Cardiac fibroblast (primary cell): ENCODE measurements around the gene GLI2.

Experiments used
- DNase-seq, 2 donors: peaks; one replicate each; pipeline versions ENCODE4 v3.0.0 to v3.0.0-alpha.2; 2010; ENCODE audit warnings: low read depth in 2 of 2
- H3K4me3 ChIP-seq, 2 donors: replicated peaks in 1 of 2; 1 replicate in 1 of 2; 2 replicates in 1 of 2; pipeline ENCODE4 v1.5.1; 2011; ENCODE audit warnings: low read depth in 2 of 2, low read length in 2 of 2, mild to moderate bottlenecking in 2 of 2, moderate library complexity in 1 of 2
- TF ChIP-seq, protein P1 (sequence below): IDR thresholded peaks from one replicate; pipeline ENCODE4 v1.5.1; 2011; ENCODE audit warnings: low read depth, mild to moderate bottlenecking, low read length, inconsistent platforms

Gene GLI2

DNA sequence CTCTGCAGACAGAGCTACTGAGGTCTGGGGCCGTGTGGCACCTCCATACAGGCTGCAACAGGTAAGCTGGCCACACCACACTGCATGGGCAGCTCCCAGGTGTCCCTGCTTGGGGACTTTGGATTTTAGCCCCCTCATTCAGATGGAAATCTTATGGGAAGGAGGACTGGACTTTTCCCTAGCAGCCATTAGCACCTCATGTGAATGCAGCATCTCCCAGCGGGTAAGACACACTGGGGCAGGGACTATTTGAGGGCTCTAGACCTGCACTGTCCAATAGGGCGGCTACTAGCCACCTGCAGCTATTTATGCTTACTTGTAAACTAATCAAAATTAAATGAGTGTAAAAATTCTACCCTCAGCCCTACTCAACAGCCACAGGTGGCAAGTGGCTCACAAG, 34.2 kb upstream of the GLI2 start:
- DNase-seq, result no peak
- TF ChIP-seq, protein P1, sequence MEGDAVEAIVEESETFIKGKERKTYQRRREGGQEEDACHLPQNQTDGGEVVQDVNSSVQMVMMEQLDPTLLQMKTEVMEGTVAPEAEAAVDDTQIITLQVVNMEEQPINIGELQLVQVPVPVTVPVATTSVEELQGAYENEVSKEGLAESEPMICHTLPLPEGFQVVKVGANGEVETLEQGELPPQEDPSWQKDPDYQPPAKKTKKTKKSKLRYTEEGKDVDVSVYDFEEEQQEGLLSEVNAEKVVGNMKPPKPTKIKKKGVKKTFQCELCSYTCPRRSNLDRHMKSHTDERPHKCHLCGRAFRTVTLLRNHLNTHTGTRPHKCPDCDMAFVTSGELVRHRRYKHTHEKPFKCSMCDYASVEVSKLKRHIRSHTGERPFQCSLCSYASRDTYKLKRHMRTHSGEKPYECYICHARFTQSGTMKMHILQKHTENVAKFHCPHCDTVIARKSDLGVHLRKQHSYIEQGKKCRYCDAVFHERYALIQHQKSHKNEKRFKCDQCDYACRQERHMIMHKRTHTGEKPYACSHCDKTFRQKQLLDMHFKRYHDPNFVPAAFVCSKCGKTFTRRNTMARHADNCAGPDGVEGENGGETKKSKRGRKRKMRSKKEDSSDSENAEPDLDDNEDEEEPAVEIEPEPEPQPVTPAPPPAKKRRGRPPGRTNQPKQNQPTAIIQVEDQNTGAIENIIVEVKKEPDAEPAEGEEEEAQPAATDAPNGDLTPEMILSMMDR, result no peak
- H3K4me3 ChIP-seq, result no peak overlapping the region

DNA sequence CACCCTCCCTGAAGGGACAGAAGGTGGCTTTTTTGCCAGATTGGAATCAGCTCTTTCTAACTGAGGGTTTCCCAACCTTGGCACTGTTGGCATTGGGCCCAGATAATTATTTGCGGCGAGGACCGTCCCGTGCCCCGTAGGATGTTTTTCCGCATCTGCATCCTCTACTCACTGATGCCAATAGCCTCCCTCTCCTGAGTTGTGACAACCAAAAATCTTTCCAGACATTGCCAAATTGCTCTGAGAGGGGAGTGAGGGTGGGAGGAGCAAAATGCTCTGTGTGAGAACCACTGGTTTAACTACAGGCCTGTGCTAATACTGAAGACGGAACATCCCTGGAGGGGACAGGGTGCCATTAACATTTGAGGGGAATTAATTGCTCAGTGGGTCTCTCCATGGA, 33.6 kb upstream of the GLI2 start:
- DNase-seq, result peak in 1 of 2 donors; percentile 40
- H3K4me3 ChIP-seq, result no peak overlapping the region
- TF ChIP-seq, protein P1, result no peak

DNA sequence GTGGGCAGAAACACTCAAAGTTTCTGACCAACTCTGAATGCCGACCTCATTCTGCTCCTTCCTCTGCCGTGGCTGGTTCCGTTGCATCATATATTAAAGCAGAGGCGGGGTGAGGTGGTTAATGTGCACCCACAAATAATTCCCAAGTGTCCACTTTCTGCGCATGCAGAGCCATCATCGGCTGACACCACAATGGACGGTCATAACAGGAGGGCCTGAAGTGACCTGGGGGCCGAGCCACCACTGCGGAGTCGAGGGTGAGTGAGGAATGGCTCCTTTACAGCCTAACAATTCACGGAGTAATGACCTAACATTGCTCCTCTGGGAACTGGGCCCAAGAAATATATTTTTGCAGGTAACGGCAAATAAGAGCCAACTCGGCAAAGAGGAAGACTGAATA, 32.9 kb upstream of the GLI2 start:
- TF ChIP-seq, protein P1, result no peak
- peak in 1 of 2 donors; percentile 12 for DNase-seq
- H3K4me3 ChIP-seq, result no peak overlapping the region

DNA sequence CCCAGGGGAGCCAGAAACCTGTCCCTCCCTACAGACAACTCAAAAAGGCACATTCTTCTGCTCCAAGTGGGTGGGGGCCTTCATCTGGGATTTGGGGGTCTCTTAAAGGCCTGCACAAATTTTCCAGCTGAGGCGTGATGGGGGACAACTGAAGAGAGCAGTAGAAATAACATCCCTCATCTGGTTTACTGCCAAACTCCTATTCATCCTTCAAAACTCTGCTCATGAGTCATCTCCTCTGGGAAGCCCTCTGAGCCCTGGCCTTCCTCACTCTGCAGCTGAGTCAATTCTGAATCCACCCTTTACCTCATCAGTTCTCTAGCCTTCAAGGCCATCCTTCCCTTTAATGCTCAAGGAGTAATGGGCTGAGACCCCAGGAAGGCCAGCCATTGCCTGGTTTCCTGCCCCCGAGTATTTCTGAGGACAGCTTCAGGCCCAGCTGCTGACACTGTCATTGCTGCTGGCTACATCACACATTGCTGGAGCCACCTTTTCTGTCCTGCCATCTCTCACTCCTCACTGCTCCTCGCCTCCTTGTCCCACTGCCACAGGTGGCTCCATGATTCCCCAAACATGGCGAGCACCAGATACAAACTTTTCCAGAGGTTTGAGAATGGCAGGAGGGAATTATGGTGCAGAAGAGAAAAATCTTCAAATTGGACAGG, 32.2 kb upstream of the GLI2 start:
- no peak overlapping the region for H3K4me3 ChIP-seq
- TF ChIP-seq, protein P1, result no peak
- peak; percentile 70 to 94 for DNase-seq

DNA sequence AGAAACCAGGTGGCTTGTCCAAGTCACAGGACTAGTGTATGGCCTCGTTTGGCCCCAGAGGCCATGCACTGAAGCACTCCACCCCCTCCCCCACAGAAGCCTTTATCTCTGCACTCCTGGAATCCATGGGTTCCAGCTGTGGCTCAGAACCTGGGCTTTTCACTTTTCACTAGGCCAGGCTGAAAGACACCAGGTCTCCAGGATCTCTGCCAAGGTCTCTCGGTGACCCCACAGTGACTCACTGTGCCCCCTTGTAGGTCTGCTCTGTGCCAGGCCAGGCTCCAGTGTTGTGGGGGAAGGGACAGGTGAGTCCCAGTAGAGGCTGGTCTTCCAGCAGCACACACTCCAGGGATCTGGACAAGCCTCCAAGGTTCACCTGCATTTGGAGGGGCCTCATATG, 31.0 kb upstream of the GLI2 start:
- no peak overlapping the region for H3K4me3 ChIP-seq
- TF ChIP-seq, protein P1, result no peak
- no peak for DNase-seq

DNA sequence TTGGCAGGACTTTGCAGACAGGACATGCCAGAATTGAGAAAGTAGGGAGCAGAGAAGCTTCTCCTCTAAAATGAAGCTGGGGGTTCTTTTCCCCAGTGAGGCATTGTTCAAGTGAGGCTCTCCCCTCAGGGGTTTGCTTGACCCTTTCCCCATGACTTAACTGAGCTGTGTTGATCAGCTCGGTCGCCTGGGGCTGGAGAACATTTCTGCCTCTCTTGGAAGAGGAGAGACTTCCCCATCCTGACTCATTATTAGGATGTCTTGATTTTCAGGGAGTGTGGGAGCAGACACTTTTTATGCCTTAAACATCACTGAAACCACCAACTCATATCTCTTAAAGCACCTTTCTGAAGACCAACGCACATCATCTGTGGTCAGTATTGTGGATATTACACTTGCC, 27.9 kb upstream of the GLI2 start:
- TF ChIP-seq, protein P1, result no peak
- no peak for DNase-seq
- H3K4me3 ChIP-seq, result no peak overlapping the region

DNA sequence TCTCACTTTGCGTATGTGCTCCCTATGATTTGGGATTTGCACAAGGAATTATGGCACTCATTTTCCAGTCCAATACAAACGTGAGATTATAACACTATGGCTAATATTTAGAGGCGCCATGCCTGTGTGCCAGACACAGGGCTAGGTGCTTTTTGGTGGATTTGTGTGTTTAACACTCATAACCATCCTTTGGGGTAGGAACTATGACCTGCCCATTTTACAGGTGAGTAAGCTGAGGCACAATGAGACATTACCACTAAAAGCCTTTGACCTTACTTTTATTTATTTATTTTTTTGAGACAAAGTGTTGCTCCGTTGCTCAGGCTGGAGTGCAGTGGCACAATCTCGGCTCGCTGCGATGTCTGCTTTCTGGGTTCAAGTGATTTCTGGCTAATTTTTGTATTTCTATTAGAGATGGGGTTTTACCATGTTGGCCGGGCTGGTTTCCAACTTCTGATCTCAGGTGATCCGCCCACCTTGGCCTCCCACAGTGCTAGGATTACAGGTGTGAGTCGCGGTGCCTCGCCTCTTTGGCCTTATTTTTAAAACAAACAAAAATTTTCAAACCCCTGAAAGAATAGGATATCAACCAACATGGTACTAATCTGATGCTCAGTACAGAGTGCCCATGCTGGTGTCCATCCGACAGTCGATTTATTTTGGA, 26.6 kb upstream of the GLI2 start:
- H3K4me3 ChIP-seq, result no peak overlapping the region
- TF ChIP-seq, protein P1, result no peak
- DNase-seq, result no peak
